ENCODE data around the gene TOR4A. TPM values are rescaled to one million over a fixed set of nuclear protein-coding genes. Genes with fewer than 3 reads are reported as not detected.

Gene TOR4A
- total and polyA plus RNA-seq, 9 of the 15 experiments (the other 6 are each of a cell fraction or from before 2014, with no cell fraction given), result 3.9 to 49.2 (median 8.8) TPM

DNA sequence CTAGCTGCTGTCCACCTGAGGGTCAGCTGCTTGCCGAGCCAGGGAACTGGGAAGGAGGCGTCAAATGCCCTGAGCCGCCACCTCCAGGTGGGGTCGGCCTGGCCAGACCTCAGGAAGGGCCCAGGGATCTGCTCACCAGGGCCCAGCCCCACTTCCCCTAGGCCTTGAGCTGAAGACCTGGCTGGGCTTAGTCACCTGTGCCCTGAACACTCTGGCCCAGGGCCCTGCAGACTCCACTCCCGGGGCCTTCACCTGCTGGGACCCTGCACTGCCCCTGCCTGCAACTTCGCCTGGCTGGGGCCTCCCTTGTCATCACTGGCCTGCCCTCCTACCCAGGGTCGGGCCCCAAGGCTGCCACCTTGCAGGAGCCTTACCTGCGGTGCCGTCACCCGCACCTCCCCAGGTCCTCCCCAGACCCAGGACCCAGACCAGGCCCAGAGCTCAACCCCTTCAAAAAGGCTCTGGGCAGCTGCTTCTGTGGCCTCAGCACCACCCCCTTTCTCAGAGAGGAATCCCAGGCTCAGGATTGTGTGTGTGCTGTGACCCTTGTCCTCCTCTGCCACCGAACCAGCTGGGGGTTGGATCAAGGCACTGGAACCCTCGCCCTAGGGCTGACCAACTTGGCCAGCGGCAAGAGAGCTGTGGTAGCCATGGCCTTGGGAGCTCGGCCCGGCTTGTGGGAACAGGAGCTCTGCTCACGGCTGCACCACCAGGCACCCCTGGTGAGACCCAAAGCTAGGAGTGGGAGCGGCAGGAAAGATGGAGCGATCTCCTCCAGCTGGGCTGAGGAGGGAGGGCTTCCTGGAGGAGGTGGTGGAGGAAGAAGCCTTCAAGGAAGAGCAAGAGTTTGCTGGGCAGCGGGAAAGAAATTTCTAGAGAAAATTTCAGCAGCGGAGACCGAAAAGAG lies 23.6 kb upstream of the TOR4A start (continued):
- no peak for TF ChIP-seq CBX8 (IDR thresholded peaks at IDR 0.05; ENCODE audit: borderline replicate concordance, extremely low read depth, low read depth, low read length, poor library complexity, severe bottlenecking)
- no peak for TF ChIP-seq ZNF76 (CRISPR knock-in tag; IDR thresholded peaks at IDR 0.05; ENCODE audit: borderline replicate concordance)
- no peak for TF ChIP-seq GATAD2B (IDR thresholded peaks at IDR 0.05; ENCODE audit: borderline replicate concordance)
- no peak for TF ChIP-seq RFX5 (IDR thresholded peaks at IDR 0.05; ENCODE audit: low read depth, low read length)
- TF ChIP-seq, protein P1, sequence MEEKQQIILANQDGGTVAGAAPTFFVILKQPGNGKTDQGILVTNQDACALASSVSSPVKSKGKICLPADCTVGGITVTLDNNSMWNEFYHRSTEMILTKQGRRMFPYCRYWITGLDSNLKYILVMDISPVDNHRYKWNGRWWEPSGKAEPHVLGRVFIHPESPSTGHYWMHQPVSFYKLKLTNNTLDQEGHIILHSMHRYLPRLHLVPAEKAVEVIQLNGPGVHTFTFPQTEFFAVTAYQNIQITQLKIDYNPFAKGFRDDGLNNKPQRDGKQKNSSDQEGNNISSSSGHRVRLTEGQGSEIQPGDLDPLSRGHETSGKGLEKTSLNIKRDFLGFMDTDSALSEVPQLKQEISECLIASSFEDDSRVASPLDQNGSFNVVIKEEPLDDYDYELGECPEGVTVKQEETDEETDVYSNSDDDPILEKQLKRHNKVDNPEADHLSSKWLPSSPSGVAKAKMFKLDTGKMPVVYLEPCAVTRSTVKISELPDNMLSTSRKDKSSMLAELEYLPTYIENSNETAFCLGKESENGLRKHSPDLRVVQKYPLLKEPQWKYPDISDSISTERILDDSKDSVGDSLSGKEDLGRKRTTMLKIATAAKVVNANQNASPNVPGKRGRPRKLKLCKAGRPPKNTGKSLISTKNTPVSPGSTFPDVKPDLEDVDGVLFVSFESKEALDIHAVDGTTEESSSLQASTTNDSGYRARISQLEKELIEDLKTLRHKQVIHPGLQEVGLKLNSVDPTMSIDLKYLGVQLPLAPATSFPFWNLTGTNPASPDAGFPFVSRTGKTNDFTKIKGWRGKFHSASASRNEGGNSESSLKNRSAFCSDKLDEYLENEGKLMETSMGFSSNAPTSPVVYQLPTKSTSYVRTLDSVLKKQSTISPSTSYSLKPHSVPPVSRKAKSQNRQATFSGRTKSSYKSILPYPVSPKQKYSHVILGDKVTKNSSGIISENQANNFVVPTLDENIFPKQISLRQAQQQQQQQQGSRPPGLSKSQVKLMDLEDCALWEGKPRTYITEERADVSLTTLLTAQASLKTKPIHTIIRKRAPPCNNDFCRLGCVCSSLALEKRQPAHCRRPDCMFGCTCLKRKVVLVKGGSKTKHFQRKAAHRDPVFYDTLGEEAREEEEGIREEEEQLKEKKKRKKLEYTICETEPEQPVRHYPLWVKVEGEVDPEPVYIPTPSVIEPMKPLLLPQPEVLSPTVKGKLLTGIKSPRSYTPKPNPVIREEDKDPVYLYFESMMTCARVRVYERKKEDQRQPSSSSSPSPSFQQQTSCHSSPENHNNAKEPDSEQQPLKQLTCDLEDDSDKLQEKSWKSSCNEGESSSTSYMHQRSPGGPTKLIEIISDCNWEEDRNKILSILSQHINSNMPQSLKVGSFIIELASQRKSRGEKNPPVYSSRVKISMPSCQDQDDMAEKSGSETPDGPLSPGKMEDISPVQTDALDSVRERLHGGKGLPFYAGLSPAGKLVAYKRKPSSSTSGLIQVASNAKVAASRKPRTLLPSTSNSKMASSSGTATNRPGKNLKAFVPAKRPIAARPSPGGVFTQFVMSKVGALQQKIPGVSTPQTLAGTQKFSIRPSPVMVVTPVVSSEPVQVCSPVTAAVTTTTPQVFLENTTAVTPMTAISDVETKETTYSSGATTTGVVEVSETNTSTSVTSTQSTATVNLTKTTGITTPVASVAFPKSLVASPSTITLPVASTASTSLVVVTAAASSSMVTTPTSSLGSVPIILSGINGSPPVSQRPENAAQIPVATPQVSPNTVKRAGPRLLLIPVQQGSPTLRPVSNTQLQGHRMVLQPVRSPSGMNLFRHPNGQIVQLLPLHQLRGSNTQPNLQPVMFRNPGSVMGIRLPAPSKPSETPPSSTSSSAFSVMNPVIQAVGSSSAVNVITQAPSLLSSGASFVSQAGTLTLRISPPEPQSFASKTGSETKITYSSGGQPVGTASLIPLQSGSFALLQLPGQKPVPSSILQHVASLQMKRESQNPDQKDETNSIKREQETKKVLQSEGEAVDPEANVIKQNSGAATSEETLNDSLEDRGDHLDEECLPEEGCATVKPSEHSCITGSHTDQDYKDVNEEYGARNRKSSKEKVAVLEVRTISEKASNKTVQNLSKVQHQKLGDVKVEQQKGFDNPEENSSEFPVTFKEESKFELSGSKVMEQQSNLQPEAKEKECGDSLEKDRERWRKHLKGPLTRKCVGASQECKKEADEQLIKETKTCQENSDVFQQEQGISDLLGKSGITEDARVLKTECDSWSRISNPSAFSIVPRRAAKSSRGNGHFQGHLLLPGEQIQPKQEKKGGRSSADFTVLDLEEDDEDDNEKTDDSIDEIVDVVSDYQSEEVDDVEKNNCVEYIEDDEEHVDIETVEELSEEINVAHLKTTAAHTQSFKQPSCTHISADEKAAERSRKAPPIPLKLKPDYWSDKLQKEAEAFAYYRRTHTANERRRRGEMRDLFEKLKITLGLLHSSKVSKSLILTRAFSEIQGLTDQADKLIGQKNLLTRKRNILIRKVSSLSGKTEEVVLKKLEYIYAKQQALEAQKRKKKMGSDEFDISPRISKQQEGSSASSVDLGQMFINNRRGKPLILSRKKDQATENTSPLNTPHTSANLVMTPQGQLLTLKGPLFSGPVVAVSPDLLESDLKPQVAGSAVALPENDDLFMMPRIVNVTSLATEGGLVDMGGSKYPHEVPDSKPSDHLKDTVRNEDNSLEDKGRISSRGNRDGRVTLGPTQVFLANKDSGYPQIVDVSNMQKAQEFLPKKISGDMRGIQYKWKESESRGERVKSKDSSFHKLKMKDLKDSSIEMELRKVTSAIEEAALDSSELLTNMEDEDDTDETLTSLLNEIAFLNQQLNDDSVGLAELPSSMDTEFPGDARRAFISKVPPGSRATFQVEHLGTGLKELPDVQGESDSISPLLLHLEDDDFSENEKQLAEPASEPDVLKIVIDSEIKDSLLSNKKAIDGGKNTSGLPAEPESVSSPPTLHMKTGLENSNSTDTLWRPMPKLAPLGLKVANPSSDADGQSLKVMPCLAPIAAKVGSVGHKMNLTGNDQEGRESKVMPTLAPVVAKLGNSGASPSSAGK (IDR thresholded peaks at IDR 0.05), result no peak
- TF ChIP-seq PML (IDR thresholded peaks at IDR 0.05; ENCODE audit: low read length), result no peak
- TF ChIP-seq TAF7 (tag; IDR thresholded peaks at IDR 0.05), result no peak
- TF ChIP-seq, protein P2, sequence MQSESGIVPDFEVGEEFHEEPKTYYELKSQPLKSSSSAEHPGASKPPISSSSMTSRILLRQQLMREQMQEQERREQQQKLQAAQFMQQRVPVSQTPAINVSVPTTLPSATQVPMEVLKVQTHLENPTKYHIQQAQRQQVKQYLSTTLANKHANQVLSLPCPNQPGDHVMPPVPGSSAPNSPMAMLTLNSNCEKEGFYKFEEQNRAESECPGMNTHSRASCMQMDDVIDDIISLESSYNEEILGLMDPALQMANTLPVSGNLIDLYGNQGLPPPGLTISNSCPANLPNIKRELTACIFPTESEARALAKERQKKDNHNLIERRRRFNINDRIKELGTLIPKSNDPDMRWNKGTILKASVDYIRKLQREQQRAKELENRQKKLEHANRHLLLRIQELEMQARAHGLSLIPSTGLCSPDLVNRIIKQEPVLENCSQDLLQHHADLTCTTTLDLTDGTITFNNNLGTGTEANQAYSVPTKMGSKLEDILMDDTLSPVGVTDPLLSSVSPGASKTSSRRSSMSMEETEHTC (IDR thresholded peaks at IDR 0.05), result no peak
- TF ChIP-seq, protein P3, sequence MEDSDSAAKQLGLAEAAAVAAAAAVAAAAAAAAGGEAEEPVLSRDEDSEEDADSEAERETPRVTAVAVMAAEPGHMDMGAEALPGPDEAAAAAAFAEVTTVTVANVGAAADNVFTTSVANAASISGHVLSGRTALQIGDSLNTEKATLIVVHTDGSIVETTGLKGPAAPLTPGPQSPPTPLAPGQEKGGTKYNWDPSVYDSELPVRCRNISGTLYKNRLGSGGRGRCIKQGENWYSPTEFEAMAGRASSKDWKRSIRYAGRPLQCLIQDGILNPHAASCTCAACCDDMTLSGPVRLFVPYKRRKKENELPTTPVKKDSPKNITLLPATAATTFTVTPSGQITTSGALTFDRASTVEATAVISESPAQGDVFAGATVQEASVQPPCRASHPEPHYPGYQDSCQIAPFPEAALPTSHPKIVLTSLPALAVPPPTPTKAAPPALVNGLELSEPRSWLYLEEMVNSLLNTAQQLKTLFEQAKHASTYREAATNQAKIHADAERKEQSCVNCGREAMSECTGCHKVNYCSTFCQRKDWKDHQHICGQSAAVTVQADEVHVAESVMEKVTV (CRISPR knock-in tag; IDR thresholded peaks at IDR 0.05), result no peak
- TF ChIP-seq FOXA3 (CRISPR knock-in tag; conservative IDR thresholded peaks at IDR 0.05 in 1 of 2, IDR thresholded peaks at IDR 0.05 in 1 of 2), result no peak
